HL-60/S4 (cell line): ENCODE data around the gene CDK19.
"Not testable (repeated sequence)": the region's sequence is repeated elsewhere in the genome, so short reads cannot be mapped to it uniquely, and the experiment has no call there.

ENCODE experiments used
- in situ Hi-C: fragments of 300-500 bp; cut with MboI; formaldehyde crosslinking; loops from 2 replicates; pipeline ENCODE4 v1.14.3; 2022; ENCODE audit warnings: low sequenced_read_pairs

Gene CDK19

GRCh38 chr6:110633731-110634213 is 181.5 kb downstream of the CDK19 start:
- in situ Hi-C loops = no loop called here

GRCh38 chr6:110629153-110629552 is 186.1 kb downstream of the CDK19 start:
- in situ Hi-C loops = no loop called here

- in situ Hi-C loops = no loop called here
These were observed 186.9 kb downstream of the CDK19 start for GRCh38 chr6:110628330-110628729.

GRCh38 chr6:110626442-110626841 is 188.8 kb downstream of the CDK19 start:
- in situ Hi-C loops = no loop called here

GRCh38 chr6:110625883-110626282 is 189.4 kb downstream of the CDK19 start:
- in situ Hi-C loops = no loop called here

GRCh38 chr6:110622912-110623578 is 192.2 kb downstream of the CDK19 start:
- in situ Hi-C loops = no loop called here

- in situ Hi-C loops = no loop called here
These were observed 194.2 kb downstream of the CDK19 start for GRCh38 chr6:110621061-110621460.

GRCh38 chr6:110620065-110620464 is 195.2 kb downstream of the CDK19 start:
- in situ Hi-C loops = no loop called here

GRCh38 chr6:110619275-110619908 is 195.9 kb downstream of the CDK19 start:
- in situ Hi-C loops = no loop called here

- in situ Hi-C loops = no loop called here
These were observed 196.5 kb downstream of the CDK19 start for GRCh38 chr6:110618591-110619267.

GRCh38 chr6:110617057-110617456 is 198.2 kb downstream of the CDK19 start:
- in situ Hi-C loops = no loop called here

- in situ Hi-C loops = no loop called here
These were observed 199.5 kb downstream of the CDK19 start for GRCh38 chr6:110615722-110616121.

GRCh38 chr6:110614586-110614985 is 200.7 kb downstream of the CDK19 start:
- in situ Hi-C loops = no loop called here

- in situ Hi-C loops = no loop called here
These were observed 201.2 kb downstream of the CDK19 start for GRCh38 chr6:110614106-110614505.

- in situ Hi-C loops = no loop called here
These were observed 201.9 kb downstream of the CDK19 start for GRCh38 chr6:110613356-110613755.

- in situ Hi-C loops = no loop called here
These were observed 203.0 kb downstream of the CDK19 start for GRCh38 chr6:110612298-110612697.

GRCh38 chr6:110609101-110609500 is 206.2 kb downstream of the CDK19 start:
- in situ Hi-C loops = no loop called here

GRCh38 chr6:110608151-110608550 is 207.1 kb downstream of the CDK19 start:
- in situ Hi-C loops = no loop called here

- in situ Hi-C loops = no loop called here
These were observed 209.1 kb downstream of the CDK19 start for GRCh38 chr6:110606151-110606550.

GRCh38 chr6:110600640-110601039 is 214.6 kb downstream of the CDK19 start:
- in situ Hi-C loops = not testable (repeated sequence)

- in situ Hi-C loops = no loop called here
These were observed 217.5 kb downstream of the CDK19 start for GRCh38 chr6:110597761-110598160.

- in situ Hi-C loops = no loop called here
These were observed 218.9 kb downstream of the CDK19 start for GRCh38 chr6:110596354-110596753.
